K562 (cell line): Measurements from ENCODE around the gene RNF4. TPM values are rescaled to one million over a fixed set of nuclear protein-coding genes. Genes with fewer than 3 reads are reported as not detected.
A peak's percentile ranks its signal among the peaks of the same experiment; 100 is the strongest.

Experiments
- ATAC-seq: fragments of 200-7000 bp; cut with Tn5 transposase; 3 replicates; pipeline ENCODE4 v1.9.1; 2020; ENCODE audit warnings: moderate library complexity
- BruUV-seq: library from RNA; stranded (reverse); fragments of 400-500 nt; replicated peaks from 2 replicates; lab custom pipeline; 2021; lab: Mats Ljungman, UMichigan
- CTCF ChIA-PET: fragments of 300-600 bp; formaldehyde crosslinking; extraction: SDS; loops from one replicate; lab custom pipeline; 2021; ENCODE audit warnings: low intra/inter-chr PET ratio; lab: Yijun Ruan, JAX
- POLR2A ChIA-PET: fragments of 300-600, 350-650 bp; sonication (Branson Sonifier 250); formaldehyde crosslinking; extraction: SDS; loops from one replicate; lab custom pipeline; 2021; ENCODE audit warnings: antibody characterized with exemption, inconsistent platforms; lab: Yijun Ruan, JAX
- DNase-seq, 4 experiments: peaks; one replicate each; pipeline versions ENCODE4 v3.0.0 to v3.0.0-alpha.2; 2011 to 2018; ENCODE audit warnings: low spot score in 3 of 4, mixed read lengths in 3 of 4; ENCODE audit errors: extremely low read depth in 1 of 4
- FAIRE-seq: peaks from 2 replicates; lab custom pipeline; 2011; peaks lifted over from hg19 to GRCh38; lab: Jason Lieb, UNC
- H2AFZ ChIP-seq: 2 replicates; pipeline ENCODE4 v1.6.0; 2011; ENCODE audit warnings: low read depth, low read length, control low read depth, inconsistent platforms
- H3K27ac ChIP-seq: fragments of 200-600 bp; 3 replicates; pipeline ENCODE4 v1.8.0; 2011; ENCODE audit warnings: low read depth, mild to moderate bottlenecking, control low read depth, inconsistent platforms, low read length, moderate library complexity, mixed read lengths; ENCODE audit errors: extremely low read depth
- H3K27me3 ChIP-seq, 2 experiments: fragments of 300-600 bp in 1 of 2; 2 replicates in 1 of 2; 3 replicates in 1 of 2; pipeline versions ENCODE4 v1.6.0 to v1.8.0; 2011; ENCODE audit warnings: inconsistent platforms in 2 of 2, low read length in 2 of 2, mild to moderate bottlenecking in 1 of 2, mixed read lengths in 1 of 2, moderate library complexity in 1 of 2; ENCODE audit not compliant: control insufficient read depth in 2 of 2, insufficient read depth in 2 of 2
- H3K36me3 ChIP-seq: fragments of 300-600 bp; 3 replicates; pipeline ENCODE4 v1.8.0; 2011; ENCODE audit warnings: mild to moderate bottlenecking, low read length, inconsistent platforms; ENCODE audit not compliant: control insufficient read depth, insufficient read depth
- H3K4me1 ChIP-seq, 2 experiments: fragments of 200-600 bp in 1 of 2; replicated peaks in 1 of 2; 2 replicates in 1 of 2; 3 replicates in 1 of 2; pipeline versions ENCODE4 v1.5.1 to v1.8.0; 2011; ENCODE audit warnings: inconsistent platforms in 2 of 2, low read length in 2 of 2, mild to moderate bottlenecking in 1 of 2, mixed read lengths in 1 of 2, moderate library complexity in 1 of 2; ENCODE audit not compliant: control insufficient read depth in 2 of 2, insufficient read depth in 2 of 2
- H3K4me2 ChIP-seq: 2 replicates; pipeline ENCODE4 v1.6.1; 2011; ENCODE audit warnings: low read length, control low read depth, inconsistent platforms, mixed read lengths; ENCODE audit not compliant: insufficient read depth
- H3K4me3 ChIP-seq: fragments of 200-600 bp; sonication (generic), shearing (Covaris generic); 2 replicates; pipeline ENCODE4 v1.5.1; 2016; ENCODE audit warnings: control low read depth, inconsistent platforms
- H3K79me2 ChIP-seq: fragments of 200-600 bp; 3 replicates; pipeline ENCODE4 v1.8.0; 2011; ENCODE audit warnings: low read length, inconsistent platforms; ENCODE audit not compliant: control insufficient read depth, insufficient read depth
- H3K9ac ChIP-seq, 2 experiments: 2 replicates each; pipeline versions ENCODE4 v1.6.0 to v1.6.1; 2011; ENCODE audit warnings: low read depth in 2 of 2, low read length in 2 of 2, control low read depth in 1 of 2, inconsistent platforms in 1 of 2, mild to moderate bottlenecking in 1 of 2, mixed read lengths in 1 of 2; ENCODE audit not compliant: insufficient read depth in 1 of 2
- H3K9me1 ChIP-seq: one replicate; pipeline ENCODE4 v1.6.0; 2011; ENCODE audit warnings: inconsistent platforms, mild to moderate bottlenecking, low read length, moderate library complexity; ENCODE audit not compliant: control insufficient read depth, insufficient read depth
- H3K9me3 ChIP-seq: replicated peaks from 2 replicates; pipeline ENCODE4 v1.5.1; 2011; ENCODE audit warnings: low read depth, low read length, inconsistent platforms; ENCODE audit not compliant: control insufficient read depth, insufficient read depth
- H4K20me1 ChIP-seq: replicated peaks from 2 replicates; pipeline ENCODE4 v1.6.1; 2011; ENCODE audit warnings: low read length, inconsistent platforms, mixed read lengths; ENCODE audit not compliant: control insufficient read depth, insufficient read depth
- ARNT ChIP-seq, 2 experiments: fragments of 450-650 bp; IDR thresholded peaks; 2 replicates each; pipeline ENCODE4 v1.6.1; 2016; ENCODE audit warnings: mild to moderate bottlenecking in 1 of 2
- CTCF ChIP-seq, 3 experiments: IDR thresholded peaks in 2 of 3; conservative IDR thresholded peaks in 1 of 3; 2 replicates each; pipeline ENCODE4 v1.5.1; 2011 to 2012; ENCODE audit warnings: low read length in 3 of 3, mild to moderate bottlenecking in 3 of 3, control low read depth in 2 of 3, improper control_type of control experiment in 1 of 3, inconsistent platforms in 1 of 3, low read depth in 1 of 3, mixed read lengths in 1 of 3, moderate library complexity in 1 of 3; ENCODE audit not compliant: insufficient read depth in 2 of 3
- KLF13 ChIP-seq: fragments of 450-650 bp; IDR thresholded peaks from 2 replicates; pipeline ENCODE4 v1.6.1; 2016; ENCODE audit warnings: missing genetic modification characterization, low read depth, mild to moderate bottlenecking, missing compliant biosample characterization, moderate library complexity, borderline replicate concordance
- MBD1 ChIP-seq: fragments of 250-450 bp; sonication (Bioruptor Pico); IDR thresholded peaks from 2 replicates; pipeline ENCODE4 v1.8.0; 2022; ENCODE audit warnings: inconsistent platforms
- RAD21 ChIP-seq, 2 experiments: fragments of 250-450 bp in 1 of 2; fragments of 450-650 bp in 1 of 2; sonication (Bioruptor Pico) in 1 of 2; formaldehyde crosslinking in 1 of 2; IDR thresholded peaks in 1 of 2; conservative IDR thresholded peaks in 1 of 2; 2 replicates each; pipeline versions ENCODE4 v1.4.0 to v1.8.0; 2020 to 2022; ENCODE audit warnings: mild to moderate bottlenecking in 2 of 2, moderate library complexity in 1 of 2
- STAT6 ChIP-seq: sonication (generic); formaldehyde crosslinking; IDR thresholded peaks from 2 replicates; pipeline ENCODE4 v1.8.1; 2023; ENCODE audit warnings: mild to moderate bottlenecking, missing genetic modification reagents
- TAF15 ChIP-seq: fragments of 200-400 bp; formaldehyde crosslinking; IDR thresholded peaks from 2 replicates; pipeline ENCODE4 v1.6.1; 2017; ENCODE audit warnings: mild to moderate bottlenecking, low read depth, low read length, moderate library complexity
- TSHZ1 ChIP-seq: fragments of 250-450 bp; sonication (Bioruptor Pico); IDR thresholded peaks from 2 replicates; pipeline ENCODE4 v1.4.0; 2020; ENCODE audit warnings: mild to moderate bottlenecking, moderate library complexity
- XRCC5 ChIP-seq: fragments of 200-400 bp; formaldehyde crosslinking; IDR thresholded peaks from 2 replicates; pipeline ENCODE4 v1.6.1; 2017; ENCODE audit warnings: low read depth, mild to moderate bottlenecking, low read length
- YBX1 ChIP-seq: fragments of 450-650 bp; IDR thresholded peaks from 2 replicates; pipeline ENCODE4 v1.7.1; 2016; ENCODE audit warnings: mild to moderate bottlenecking
- WGBS: fragments of 100-300 bp; shearing (Covaris generic); methylation state at CpG from one replicate; pipeline ENCODE4 v1.1.6; 2016; ENCODE audit warnings: low coverage, mixed read lengths; ENCODE audit not compliant: insufficient coverage; ENCODE audit errors: missing lambda C conversion rate; 5-methylcytosine and 5-hydroxymethylcytosine counted together
- in situ Hi-C: fragments of 300-500 bp; cut with MboI; formaldehyde crosslinking; loops from 4 replicates; pipeline ENCODE4 v1.15.0; 2018; ENCODE audit warnings: inconsistent platforms, mixed read lengths
- intact Hi-C: fragments of 100-400 bp; cut with micrococcal nuclease; formaldehyde crosslinking; loops from 2 replicates; pipeline ENCODE4 v1.14.2; 2022
- polyA plus RNA-seq, 8 experiments: library from polyadenylated mRNA; depleted of rRNA in 4 of 8; stranded (reverse) in 5 of 8; unstranded in 3 of 8; fragments of >200 nt; fragmentation: Nextera tagmentation in 2 of 8; fragmentation: Illumina TruSeq in 1 of 8; extraction: Ambion mirVana in 2 of 8; extraction: Trizol in 1 of 8; gene quantifications; 2 replicates each; pipeline versions ENCODE4 v1.2.1 to v1.2.3, GENCODE V29; 2011 to 2014; ENCODE audit warnings: inconsistent platforms in 1 of 8, missing spikeins in 1 of 8
- total RNA-seq, 7 experiments: library from RNA; depleted of rRNA in 6 of 7; stranded (reverse); fragments of >200 nt in 6 of 7; fragmentation: Illumina TruSeq in 2 of 7; extraction: Trizol in 2 of 7; gene quantifications; 2 replicates each; pipeline versions ENCODE4 v1.2.1 to v1.2.3, GENCODE V29; 2011 to 2021; ENCODE audit warnings: low replicate concordance in 1 of 7

Gene RNF4
- total and polyA plus RNA-seq, 9 of the 15 experiments (the other 6 are each of a cell fraction or from before 2014, with no cell fraction given), result 19.2 to 59.3 (median 44.8) TPM

GRCh38 chr4:2436301-2436700 lies 32.6 kb upstream of the RNF4 start:
- Histone ChIP-seq H3K4me1 (peaks cover 14 to 37% of the 10 kb centered on the region in 2 experiments), H4K20me1 (no peaks in the 10 kb centered on the region), H2AFZ (no peak overlapping the region), H3K27me3 (no peaks in the 10 kb centered on the region), H3K4me2 (no peak overlapping the region)
- no TSS peak for BruUV-seq
- no peak for ATAC-seq
- FAIRE-seq, result no peak
- POLR2A ChIA-PET, result interaction anchor here (0.6 to 1.0 kb wide), 5 partner anchors 8 to 792 kb away, joined by 3 to 4 read pairs (median 3); no protein-coding TSS in a partner anchor
- intact Hi-C loops (no loop called here), in situ Hi-C loops (no loop called here)
- CTCF ChIA-PET, result interaction anchor here (0.6 kb wide), 1 partner anchor 15 kb away, joined by 3 read pairs; no protein-coding TSS in a partner anchor
- peak in 1 of 4 experiments; percentile 15 for DNase-seq
- TF ChIP-seq CTCF (IDR thresholded peaks at IDR 0.05 in 2 of 3, conservative IDR thresholded peaks at IDR 0.05 in 1 of 3; ENCODE audit: insufficient read depth in 2 of 3, low read depth in 1 of 3, low read length in 3 of 3) (peak; percentile 34 to 43 (median 38); a peak in 4 of 6 replicates), TSHZ1 (CRISPR knock-in tag) (no peak), TAF15 (no peak), RAD21 (CRISPR knock-in tag; conservative IDR thresholded peaks at IDR 0.05 in 1 of 2, IDR thresholded peaks at IDR 0.05 in 1 of 2) (peak; percentile 39 to 52; a peak in 3 of 4 replicates), ARNT (IDR thresholded peaks at IDR 0.05) (no peak), YBX1 (no peak), MBD1 (CRISPR knock-in tag) (no peak), STAT6 (CRISPR knock-in tag) (no peak), XRCC5 (no peak), KLF13 (no peak)
- TF ChIP-seq, all 486 proteins: peak for 2
- no peaks in the 10 kb centered on the region for H3K9me3 ChIP-seq
- H3K36me3 ChIP-seq, result no peaks in the 10 kb centered on the region
- WGBS, result 29% methylated on average over 10 of the region's 10 CpGs
- H3K9ac ChIP-seq, result no peak overlapping the region
- H3K4me3 ChIP-seq, result no peak overlapping the region
- H3K79me2 ChIP-seq, result no peaks in the 10 kb centered on the region
- no peak overlapping the region for H3K27ac ChIP-seq
- H3K9me1 ChIP-seq, result no peaks in the 10 kb centered on the region
